Measurements from ENCODE around the gene AXL.

AXL gene

GRCh38 chr19:41305927-41306793 is 87.1 kb downstream of the AXL start:
- no peak overlapping the region for H3K4me3 ChIP-seq (ENCODE audit: low read length)
- TF ChIP-seq CTCF (IDR thresholded peaks at IDR 0.05; ENCODE audit: insufficient read depth, low read depth, low read length, missing control alignments): no peak
- no peak for DNase-seq (ENCODE audit: low read depth)

DNA sequence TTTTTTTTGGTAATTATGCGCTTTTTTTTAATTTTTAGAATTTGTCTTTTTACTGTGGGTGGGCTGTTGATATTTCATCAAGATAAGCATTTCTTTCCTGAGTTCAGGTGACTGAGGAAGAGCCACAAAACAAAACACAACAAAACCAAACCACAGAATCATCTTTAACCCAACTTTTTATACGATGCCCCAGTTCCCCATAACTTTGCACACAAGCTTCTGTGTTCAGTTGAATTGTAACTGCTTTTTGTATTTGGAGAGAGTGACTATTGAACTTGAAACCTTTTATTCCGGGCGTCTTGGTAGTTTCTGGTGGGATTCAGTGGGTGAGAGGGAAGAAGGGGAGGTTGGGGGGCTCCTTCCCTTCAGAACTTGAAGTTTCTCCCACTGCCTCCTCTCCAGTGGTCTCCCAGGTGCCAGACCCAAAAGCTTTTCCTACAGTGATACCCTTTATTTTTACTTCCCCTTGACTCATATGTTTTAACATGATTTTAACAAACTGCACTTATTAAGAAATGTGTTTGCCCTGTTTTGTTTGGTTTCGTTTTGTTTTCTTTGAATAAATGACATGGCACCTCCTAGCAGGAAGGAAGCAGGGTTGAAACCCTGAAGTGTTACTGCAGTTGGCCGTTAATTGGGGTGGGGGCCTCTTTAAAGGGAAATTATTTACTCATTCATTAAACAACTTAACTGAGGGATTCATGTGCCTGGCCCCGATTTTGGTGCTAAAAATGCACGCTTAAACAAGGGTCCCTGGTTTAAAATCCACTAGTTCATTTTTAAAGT is 88.3 kb downstream of the AXL start:
- DNase-seq (ENCODE audit: low read depth): no peak

GRCh38 chr19:41307954-41308449 is 89.0 kb downstream of the AXL start:
- DNase-seq (ENCODE audit: low read depth): peak; percentile 9
- H3K4me3 ChIP-seq (ENCODE audit: low read length): no peak overlapping the region

More for the DNA sequence above, 88.3 kb downstream of the AXL start:
- TF ChIP-seq CTCF (IDR thresholded peaks at IDR 0.05; ENCODE audit: insufficient read depth, low read depth, low read length, missing control alignments): no peak
- no peak overlapping the region for H3K4me3 ChIP-seq (ENCODE audit: low read length)

GRCh38 chr19:41308450-41309179 is 89.6 kb downstream of the AXL start:
- DNase-seq (ENCODE audit: low read depth): peak; percentile 85
- TF ChIP-seq CTCF (IDR thresholded peaks at IDR 0.05; ENCODE audit: insufficient read depth, low read depth, low read length, missing control alignments): peak; percentile 99
- H3K4me3 ChIP-seq (ENCODE audit: low read length): peak overlapping the region; percentile 99

More at GRCh38 chr19:41307954-41308449, 89.0 kb downstream of the AXL start:
- no peak for TF ChIP-seq CTCF (IDR thresholded peaks at IDR 0.05; ENCODE audit: insufficient read depth, low read depth, low read length, missing control alignments)

GRCh38 chr19:41309180-41310032 is 90.4 kb downstream of the AXL start:
- peak; percentile 37 for DNase-seq (ENCODE audit: low read depth)
- no peak for TF ChIP-seq CTCF (IDR thresholded peaks at IDR 0.05; ENCODE audit: insufficient read depth, low read depth, low read length, missing control alignments)

More at GRCh38 chr19:41309180-41310032, 90.4 kb downstream of the AXL start:
- peak overlapping the region; percentile 99 for H3K4me3 ChIP-seq (ENCODE audit: low read length)
